HepG2 (cell line): ENCODE results near the gene CHST11. TPM values are rescaled to one million over a fixed set of nuclear protein-coding genes. Genes with fewer than 3 reads are reported as not detected.

Experiments
- ATRX ChIP-seq: sonication (generic); formaldehyde crosslinking; IDR thresholded peaks from 2 replicates; pipeline ENCODE4 v1.4.0; 2020; ENCODE audit warnings: missing genetic modification reagents, borderline replicate concordance
- CENPX ChIP-seq: sonication (generic); formaldehyde crosslinking; IDR thresholded peaks from 2 replicates; pipeline ENCODE4 v1.9.0; 2021; ENCODE audit warnings: mild to moderate bottlenecking, missing genetic modification reagents, moderate library complexity
- CHD2 ChIP-seq: IDR thresholded peaks from 2 replicates; pipeline ENCODE4 v1.6.1; 2011; ENCODE audit warnings: low read depth, low read length, improper control_type of control experiment
- GLI4 ChIP-seq: sonication (generic); formaldehyde crosslinking; IDR thresholded peaks from 2 replicates; pipeline ENCODE4 v1.5.1; 2020; ENCODE audit warnings: missing genetic modification reagents, mild to moderate bottlenecking, moderate library complexity, borderline replicate concordance
- RFX1 ChIP-seq: fragments of 450-650 bp; IDR thresholded peaks from 2 replicates; pipeline ENCODE4 v1.6.1; 2017
- polyA plus RNA-seq, 8 experiments: library from polyadenylated mRNA; depleted of rRNA in 3 of 8; stranded (reverse) in 7 of 8; unstranded in 1 of 8; fragments of >200 nt; fragmentation: Illumina TruSeq in 4 of 8; extraction: Trizol in 4 of 8; gene quantifications; 2 replicates each; pipeline versions ENCODE4 v1.2.1 to v1.2.3, GENCODE V29; 2011 to 2016; ENCODE audit warnings: low read depth in 4 of 8, missing spikeins in 1 of 8, mixed read lengths in 1 of 8; ENCODE audit not compliant: insufficient read depth in 1 of 8
- total RNA-seq, 5 experiments: library from RNA; depleted of rRNA; stranded (reverse); fragments of >200 nt; fragmentation: Illumina TruSeq; extraction: Trizol; gene quantifications; 2 replicates each; pipeline ENCODE4 v1.2.3, GENCODE V29; 2016; ENCODE audit warnings: low read depth in 1 of 5
- TF ChIP-seq, protein P1 (sequence below): sonication (generic); formaldehyde crosslinking; IDR thresholded peaks from 2 replicates; pipeline ENCODE4 v1.8.0; 2022; ENCODE audit warnings: mild to moderate bottlenecking, missing genetic modification reagents, moderate library complexity
- TF ChIP-seq, protein P2 (sequence below): sonication (generic); formaldehyde crosslinking; IDR thresholded peaks from 2 replicates; pipeline ENCODE4 v1.4.0; 2020; ENCODE audit warnings: missing genetic modification reagents
- TF ChIP-seq, protein P3 (sequence below): IDR thresholded peaks from 2 replicates; pipeline ENCODE4 v1.6.1; 2016; ENCODE audit warnings: missing genetic modification reagents, missing compliant biosample characterization
- TF ChIP-seq, protein P4 (sequence below): IDR thresholded peaks from 2 replicates; pipeline ENCODE4 v1.6.1; 2016; ENCODE audit warnings: mild to moderate bottlenecking, missing biosample characterization, missing genetic modification reagents

CHST11 gene
- total and polyA plus RNA-seq, 2 of the 13 experiments (the other 11 are each of a cell fraction or from before 2014, with no cell fraction given) = 0.15 TPM; not detected in 1

DNA sequence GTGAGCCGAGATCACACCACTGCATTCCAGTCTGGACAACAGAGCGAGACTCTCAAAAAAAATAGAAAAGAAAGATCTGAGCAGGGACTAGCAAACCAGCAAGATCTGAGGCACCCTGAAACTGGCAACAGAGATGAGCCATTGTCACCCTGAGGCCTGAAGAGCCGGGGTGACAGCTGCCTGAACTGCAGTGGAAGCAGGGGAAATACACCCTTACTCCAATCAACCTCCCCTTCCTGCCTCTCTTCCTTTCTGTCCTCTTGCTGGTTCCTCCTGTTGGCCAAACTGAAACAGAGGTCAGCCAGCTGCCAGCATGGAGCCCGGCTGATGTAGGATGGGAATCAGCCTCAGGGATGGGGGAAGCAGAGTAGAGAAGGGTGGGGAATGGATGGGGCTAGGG is 192.0 kb downstream of the CHST11 start (continued):
- TF ChIP-seq, protein P1, sequence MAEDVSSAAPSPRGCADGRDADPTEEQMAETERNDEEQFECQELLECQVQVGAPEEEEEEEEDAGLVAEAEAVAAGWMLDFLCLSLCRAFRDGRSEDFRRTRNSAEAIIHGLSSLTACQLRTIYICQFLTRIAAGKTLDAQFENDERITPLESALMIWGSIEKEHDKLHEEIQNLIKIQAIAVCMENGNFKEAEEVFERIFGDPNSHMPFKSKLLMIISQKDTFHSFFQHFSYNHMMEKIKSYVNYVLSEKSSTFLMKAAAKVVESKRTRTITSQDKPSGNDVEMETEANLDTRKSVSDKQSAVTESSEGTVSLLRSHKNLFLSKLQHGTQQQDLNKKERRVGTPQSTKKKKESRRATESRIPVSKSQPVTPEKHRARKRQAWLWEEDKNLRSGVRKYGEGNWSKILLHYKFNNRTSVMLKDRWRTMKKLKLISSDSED (CRISPR knock-in tag) = no peak
- TF ChIP-seq, protein P2, sequence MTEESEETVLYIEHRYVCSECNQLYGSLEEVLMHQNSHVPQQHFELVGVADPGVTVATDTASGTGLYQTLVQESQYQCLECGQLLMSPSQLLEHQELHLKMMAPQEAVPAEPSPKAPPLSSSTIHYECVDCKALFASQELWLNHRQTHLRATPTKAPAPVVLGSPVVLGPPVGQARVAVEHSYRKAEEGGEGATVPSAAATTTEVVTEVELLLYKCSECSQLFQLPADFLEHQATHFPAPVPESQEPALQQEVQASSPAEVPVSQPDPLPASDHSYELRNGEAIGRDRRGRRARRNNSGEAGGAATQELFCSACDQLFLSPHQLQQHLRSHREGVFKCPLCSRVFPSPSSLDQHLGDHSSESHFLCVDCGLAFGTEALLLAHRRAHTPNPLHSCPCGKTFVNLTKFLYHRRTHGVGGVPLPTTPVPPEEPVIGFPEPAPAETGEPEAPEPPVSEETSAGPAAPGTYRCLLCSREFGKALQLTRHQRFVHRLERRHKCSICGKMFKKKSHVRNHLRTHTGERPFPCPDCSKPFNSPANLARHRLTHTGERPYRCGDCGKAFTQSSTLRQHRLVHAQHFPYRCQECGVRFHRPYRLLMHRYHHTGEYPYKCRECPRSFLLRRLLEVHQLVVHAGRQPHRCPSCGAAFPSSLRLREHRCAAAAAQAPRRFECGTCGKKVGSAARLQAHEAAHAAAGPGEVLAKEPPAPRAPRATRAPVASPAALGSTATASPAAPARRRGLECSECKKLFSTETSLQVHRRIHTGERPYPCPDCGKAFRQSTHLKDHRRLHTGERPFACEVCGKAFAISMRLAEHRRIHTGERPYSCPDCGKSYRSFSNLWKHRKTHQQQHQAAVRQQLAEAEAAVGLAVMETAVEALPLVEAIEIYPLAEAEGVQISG (CRISPR knock-in tag) = no peak
- TF ChIP-seq, protein P3, sequence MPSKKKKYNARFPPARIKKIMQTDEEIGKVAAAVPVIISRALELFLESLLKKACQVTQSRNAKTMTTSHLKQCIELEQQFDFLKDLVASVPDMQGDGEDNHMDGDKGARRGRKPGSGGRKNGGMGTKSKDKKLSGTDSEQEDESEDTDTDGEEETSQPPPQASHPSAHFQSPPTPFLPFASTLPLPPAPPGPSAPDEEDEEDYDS = no peak
- TF ChIP-seq, protein P4, sequence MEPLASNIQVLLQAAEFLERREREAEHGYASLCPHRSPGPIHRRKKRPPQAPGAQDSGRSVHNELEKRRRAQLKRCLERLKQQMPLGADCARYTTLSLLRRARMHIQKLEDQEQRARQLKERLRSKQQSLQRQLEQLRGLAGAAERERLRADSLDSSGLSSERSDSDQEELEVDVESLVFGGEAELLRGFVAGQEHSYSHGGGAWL (CRISPR knock-in tag) = no peak
- TF ChIP-seq RFX1 = no peak
- no peak for TF ChIP-seq CHD2
- TF ChIP-seq CENPX = no peak
- TF ChIP-seq GLI4 (CRISPR knock-in tag) = no peak
- TF ChIP-seq ATRX = no peak
